Brain microvascular endothelial cell (primary cell): ENCODE results near the gene NOTCH4.

Experiments used
- DNase-seq: peaks from one replicate; pipeline ENCODE4 v3.0.0-alpha.2; 2020
- H3K27ac ChIP-seq: fragments of 250-450 bp; sonication (Bioruptor Pico); 2 replicates; pipeline ENCODE4 v1.5.1; 2020; ENCODE audit warnings: mild to moderate bottlenecking, moderate library complexity
- H3K27me3 ChIP-seq: fragments of 250-450 bp; sonication (Bioruptor Pico); replicated peaks from 2 replicates; pipeline ENCODE4 v1.5.1; 2020; ENCODE audit warnings: mild to moderate bottlenecking
- H3K36me3 ChIP-seq: fragments of 250-450 bp; sonication (Bioruptor Pico); replicated peaks from 2 replicates; pipeline ENCODE4 v1.5.1; 2020; ENCODE audit warnings: mild to moderate bottlenecking
- H3K4me3 ChIP-seq: 2 replicates; pipeline ENCODE4 v1.5.1; 2011; ENCODE audit warnings: low read depth, mild to moderate bottlenecking, control low read depth, low read length, moderate library complexity
- in situ Hi-C: cut with HindIII; loops from 2 replicates; pipeline ENCODE4 v1.10.0; 2017; ENCODE audit warnings: low sequenced_read_pairs, low pct_ligation_motif_present
- TF ChIP-seq, protein P1 (sequence below): IDR thresholded peaks from 2 replicates; pipeline ENCODE4 v1.5.1; 2011; ENCODE audit warnings: low read depth, mild to moderate bottlenecking, moderate library complexity, low read length, control low read depth, inconsistent platforms; ENCODE audit errors: missing control alignments

The NOTCH4 gene

DNA sequence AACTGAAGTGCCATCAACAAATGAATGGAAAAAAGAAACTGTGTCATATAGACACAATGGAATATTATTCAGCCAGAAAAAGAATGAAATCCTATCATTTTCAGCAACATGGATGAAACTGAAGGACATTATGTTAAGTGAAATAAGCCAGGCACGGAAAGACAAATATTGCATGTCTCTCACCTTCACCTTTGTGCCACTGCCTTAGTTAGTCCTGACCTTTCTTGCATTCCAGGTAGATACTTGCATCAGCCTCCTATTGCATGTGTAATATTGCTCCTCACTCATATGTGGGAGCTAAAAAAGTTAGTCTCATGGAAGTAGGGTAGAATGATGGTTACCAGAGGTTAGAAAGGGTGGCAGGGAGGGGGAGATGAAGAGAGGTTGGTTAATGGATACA lies 14.9 kb downstream of the NOTCH4 start:
- H3K4me3 ChIP-seq = no peak overlapping the region
- DNase-seq = no peak
- in situ Hi-C loops = no loop called here
- no peaks in the 10 kb centered on the region for H3K36me3 ChIP-seq
- H3K27me3 ChIP-seq = no peaks in the 10 kb centered on the region
- no peak overlapping the region for H3K27ac ChIP-seq
- TF ChIP-seq, protein P1, sequence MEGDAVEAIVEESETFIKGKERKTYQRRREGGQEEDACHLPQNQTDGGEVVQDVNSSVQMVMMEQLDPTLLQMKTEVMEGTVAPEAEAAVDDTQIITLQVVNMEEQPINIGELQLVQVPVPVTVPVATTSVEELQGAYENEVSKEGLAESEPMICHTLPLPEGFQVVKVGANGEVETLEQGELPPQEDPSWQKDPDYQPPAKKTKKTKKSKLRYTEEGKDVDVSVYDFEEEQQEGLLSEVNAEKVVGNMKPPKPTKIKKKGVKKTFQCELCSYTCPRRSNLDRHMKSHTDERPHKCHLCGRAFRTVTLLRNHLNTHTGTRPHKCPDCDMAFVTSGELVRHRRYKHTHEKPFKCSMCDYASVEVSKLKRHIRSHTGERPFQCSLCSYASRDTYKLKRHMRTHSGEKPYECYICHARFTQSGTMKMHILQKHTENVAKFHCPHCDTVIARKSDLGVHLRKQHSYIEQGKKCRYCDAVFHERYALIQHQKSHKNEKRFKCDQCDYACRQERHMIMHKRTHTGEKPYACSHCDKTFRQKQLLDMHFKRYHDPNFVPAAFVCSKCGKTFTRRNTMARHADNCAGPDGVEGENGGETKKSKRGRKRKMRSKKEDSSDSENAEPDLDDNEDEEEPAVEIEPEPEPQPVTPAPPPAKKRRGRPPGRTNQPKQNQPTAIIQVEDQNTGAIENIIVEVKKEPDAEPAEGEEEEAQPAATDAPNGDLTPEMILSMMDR = no peak

DNA sequence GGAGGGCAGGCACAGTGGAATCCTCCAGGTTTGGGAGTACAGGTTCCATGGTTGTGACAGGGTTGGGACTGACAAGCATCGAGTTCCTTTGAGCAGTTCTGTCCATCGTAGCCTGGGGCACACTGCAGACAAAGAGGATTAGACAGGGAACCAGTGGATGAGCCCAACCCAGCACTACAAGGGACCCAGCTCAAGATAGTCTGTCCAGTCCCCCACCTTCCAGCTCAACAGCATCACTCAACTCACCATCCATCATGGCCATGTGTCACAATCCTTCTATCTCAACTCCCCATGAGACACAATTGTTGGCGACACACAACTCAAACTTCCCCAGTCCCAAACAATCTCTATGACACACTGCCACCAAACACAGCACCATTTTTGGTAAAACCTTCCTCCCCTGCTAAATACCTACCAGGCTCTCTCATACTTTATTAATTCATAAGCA lies 19.6 kb downstream of the NOTCH4 start:
- Histone ChIP-seq H3K36me3 (no peaks in the 10 kb centered on the region), H3K4me3 (no peak overlapping the region), H3K27me3 (no peaks in the 10 kb centered on the region), H3K27ac (no peak overlapping the region)
- in situ Hi-C loops = no loop called here
- DNase-seq = no peak
- TF ChIP-seq, protein P1 = no peak

DNA sequence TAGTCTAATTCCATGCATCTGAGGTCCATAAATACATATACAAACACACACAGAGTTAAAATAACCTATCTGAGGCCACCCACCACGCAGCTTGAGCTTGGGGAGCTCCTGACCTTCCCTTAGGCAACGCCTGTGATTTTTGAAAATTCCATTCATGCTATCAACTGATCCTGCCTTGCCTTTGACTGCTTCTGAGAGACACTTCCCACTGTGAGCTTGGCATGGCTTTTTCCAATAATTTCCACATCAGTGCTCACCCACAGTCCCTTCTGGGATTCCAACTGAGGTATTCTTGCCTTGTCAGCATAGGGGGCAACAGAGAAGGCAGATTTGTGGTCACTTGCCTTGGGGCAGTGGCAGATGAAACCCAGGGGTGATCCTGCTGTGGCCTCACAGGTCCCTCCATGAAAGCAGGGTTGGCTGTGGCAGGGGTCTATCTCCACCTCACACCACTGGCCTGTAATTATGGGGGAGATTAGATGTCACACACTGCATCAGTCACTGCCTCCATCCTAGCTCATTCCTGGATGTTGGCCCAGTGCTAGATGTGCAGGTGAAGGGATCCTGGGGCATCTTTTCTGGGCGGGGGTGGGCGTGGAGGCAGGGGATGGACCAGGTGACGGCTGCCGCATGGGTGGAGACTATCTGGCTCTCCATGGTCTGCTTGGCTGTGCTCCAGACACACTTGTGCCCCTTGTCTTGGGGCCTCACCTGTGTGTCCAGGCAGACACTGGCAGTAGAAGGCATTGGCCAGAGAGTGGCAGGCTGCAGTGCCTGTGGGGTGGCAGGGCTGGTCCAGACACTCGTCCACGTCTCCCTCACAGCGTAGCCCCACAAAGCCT lies 20.2 kb downstream of the NOTCH4 start:
- in situ Hi-C loops = no loop called here
- Histone ChIP-seq H3K4me3 (no peak overlapping the region), H3K27ac (no peak overlapping the region), H3K36me3 (no peaks in the 10 kb centered on the region), H3K27me3 (no peaks in the 10 kb centered on the region)
- no peak for DNase-seq
- TF ChIP-seq, protein P1 = no peak

DNA sequence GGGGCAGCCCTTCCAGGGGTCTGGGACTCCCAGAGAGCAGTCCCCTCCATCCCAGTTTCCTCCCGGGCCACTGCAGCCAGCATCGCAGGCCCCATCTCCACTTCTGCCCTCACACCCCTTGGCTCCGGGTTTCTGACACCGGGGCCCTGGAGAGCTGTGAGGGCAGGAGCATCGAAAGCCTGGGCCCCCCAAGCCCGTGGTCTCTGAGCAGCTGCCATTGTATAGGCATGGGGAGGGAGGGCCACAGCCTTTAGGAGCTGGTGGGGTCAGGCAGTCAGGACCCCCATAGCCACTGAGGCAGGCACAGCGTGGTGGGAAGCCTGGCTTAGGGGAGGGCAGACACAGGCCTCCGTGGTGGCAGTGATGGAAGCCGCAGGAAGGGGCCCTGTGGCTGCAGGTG lies 21.7 kb downstream of the NOTCH4 start:
- H3K36me3 ChIP-seq = no peaks in the 10 kb centered on the region
- no peak for DNase-seq
- in situ Hi-C loops = no loop called here
- H3K27ac ChIP-seq = no peak overlapping the region
- TF ChIP-seq, protein P1 = no peak
- no peak overlapping the region for H3K4me3 ChIP-seq
- H3K27me3 ChIP-seq = no peaks in the 10 kb centered on the region

DNA sequence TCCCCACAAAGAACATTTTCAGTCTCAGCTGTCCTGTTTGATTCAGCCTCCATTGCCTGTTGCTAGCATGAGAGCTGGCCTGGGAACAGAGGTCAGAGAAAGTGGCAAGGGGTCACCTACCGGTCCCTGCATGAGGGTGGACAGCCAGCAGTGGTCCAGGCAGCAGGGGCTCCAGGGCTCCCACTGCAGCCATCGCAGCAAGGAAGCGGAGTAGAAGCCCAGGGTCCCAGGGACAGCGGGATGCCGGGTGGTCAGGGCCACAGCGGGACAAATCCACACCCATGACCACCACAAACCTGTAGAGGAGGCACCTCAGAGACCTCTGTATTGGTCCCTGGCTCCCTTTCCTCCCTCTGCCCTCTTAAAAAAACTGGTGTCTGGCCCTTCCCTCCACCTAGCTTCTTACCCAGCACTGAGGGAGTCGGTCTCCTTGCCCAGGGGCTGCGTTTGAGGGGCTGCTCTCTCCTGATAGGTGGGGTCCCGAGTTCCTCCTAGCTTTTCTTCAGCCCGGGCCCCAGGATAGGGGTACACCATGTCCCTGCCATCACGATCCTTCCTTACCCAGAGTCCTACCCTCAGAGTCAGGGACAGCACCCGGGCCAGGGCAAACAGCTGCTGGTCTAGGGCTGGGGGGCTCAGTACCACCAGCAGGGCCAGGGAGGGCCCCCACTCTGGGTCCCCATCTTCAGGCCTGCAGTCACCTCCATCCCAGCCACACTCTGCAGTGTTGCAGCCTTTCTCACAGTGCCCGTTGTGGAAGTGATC lies 23.0 kb downstream of the NOTCH4 start:
- no peak overlapping the region for H3K27ac ChIP-seq
- no peaks in the 10 kb centered on the region for H3K36me3 ChIP-seq
- in situ Hi-C loops = no loop called here
- no peak for DNase-seq
- no peaks in the 10 kb centered on the region for H3K27me3 ChIP-seq
- TF ChIP-seq, protein P1 = no peak
- no peak overlapping the region for H3K4me3 ChIP-seq
